Activated T-cell treated with anti-CD3 and anti-CD28 coated beads, Interleukin-2, amount 50 U/mL, for 1 hour (primary cell): ENCODE results near the gene PRLHR.

Experiments
- DNase-seq: peaks from one replicate; pipeline ENCODE4 v3.0.0-alpha.2; 2020

The PRLHR gene

GRCh38 chr10:118586911-118587310 lies 8.5 kb downstream of the PRLHR start:
- DNase-seq: no peak

- DNase-seq: no peak
These were observed 9.7 kb downstream of the PRLHR start for GRCh38 chr10:118585794-118586193.

GRCh38 chr10:118585234-118585633 lies 10.2 kb downstream of the PRLHR start:
- DNase-seq: no peak

- DNase-seq: no peak
These were observed 11.1 kb downstream of the PRLHR start for GRCh38 chr10:118584181-118584954.

GRCh38 chr10:118583611-118584010 lies 11.8 kb downstream of the PRLHR start:
- no peak for DNase-seq

GRCh38 chr10:118582511-118582910 lies 12.9 kb downstream of the PRLHR start:
- DNase-seq: no peak

GRCh38 chr10:118581340-118581739 lies 14.1 kb downstream of the PRLHR start:
- no peak for DNase-seq

GRCh38 chr10:118580702-118581101 lies 14.7 kb downstream of the PRLHR start:
- no peak for DNase-seq

GRCh38 chr10:118573512-118573911 lies 21.9 kb downstream of the PRLHR start:
- DNase-seq: no peak

GRCh38 chr10:118572256-118573041 lies 23.0 kb downstream of the PRLHR start:
- DNase-seq: no peak

GRCh38 chr10:118571123-118571522 lies 24.3 kb downstream of the PRLHR start:
- no peak for DNase-seq

GRCh38 chr10:118570591-118570990 lies 24.9 kb downstream of the PRLHR start:
- no peak for DNase-seq

- no peak for DNase-seq
These were observed 25.6 kb downstream of the PRLHR start for GRCh38 chr10:118569882-118570252.

GRCh38 chr10:118569241-118569881 lies 26.1 kb downstream of the PRLHR start:
- no peak for DNase-seq

GRCh38 chr10:118568327-118568848 lies 27.1 kb downstream of the PRLHR start:
- peak; percentile 29 for DNase-seq

- DNase-seq: no peak
These were observed 27.7 kb downstream of the PRLHR start for GRCh38 chr10:118567701-118568248.

GRCh38 chr10:118566911-118567310 lies 28.5 kb downstream of the PRLHR start:
- DNase-seq: no peak

- DNase-seq: no peak
These were observed 30.0 kb downstream of the PRLHR start for GRCh38 chr10:118565301-118566075.

GRCh38 chr10:118564652-118565051 lies 30.8 kb downstream of the PRLHR start:
- no peak for DNase-seq

- no peak for DNase-seq
These were observed 31.3 kb downstream of the PRLHR start for GRCh38 chr10:118564114-118564513.

GRCh38 chr10:118563373-118563890 lies 32.0 kb downstream of the PRLHR start:
- DNase-seq: no peak

- DNase-seq: no peak
These were observed 32.6 kb downstream of the PRLHR start for GRCh38 chr10:118562851-118563250.
